HEK293 (cell line): ENCODE results near the gene KCNK15.

Experiments used
- CTCF ChIA-PET: fragments of 350-600 bp; formaldehyde crosslinking; extraction: SDS; loops from one replicate; lab custom pipeline; 2021; ENCODE audit warnings: antibody characterized with exemption; lab: Yijun Ruan, JAX
- POLR2A ChIA-PET: fragments of 300-600 bp; formaldehyde crosslinking; extraction: SDS; loops from one replicate; lab custom pipeline; 2020; ENCODE audit warnings: antibody characterized with exemption, inconsistent platforms; lab: Yijun Ruan, JAX
- H3K27ac ChIP-seq: fragments of 200-500 bp; sonication (Bioruptor generic); 2 replicates; pipeline ENCODE4 v1.5.1; 2014; ENCODE audit warnings: low read depth, low read length, control low read depth, inconsistent platforms; ENCODE audit errors: extremely low read depth
- H3K36me3 ChIP-seq, 2 experiments: fragments of 200-500 bp in 1 of 2; sonication (Bioruptor generic) in 1 of 2; 1 replicate in 1 of 2; 2 replicates in 1 of 2; pipeline ENCODE4 v1.5.1; 2014 to 2017; ENCODE audit warnings: inconsistent platforms in 2 of 2, low read length in 2 of 2; ENCODE audit not compliant: control insufficient read depth in 2 of 2, insufficient read depth in 1 of 2
- H3K4me1 ChIP-seq: fragments of 200-500 bp; sonication (Bioruptor generic); 2 replicates; pipeline ENCODE4 v1.5.1; 2014; ENCODE audit warnings: mild to moderate bottlenecking, low read length, inconsistent platforms; ENCODE audit not compliant: control insufficient read depth, insufficient read depth
- H3K4me3 ChIP-seq: 2 replicates; pipeline ENCODE4 v1.5.1; 2011; ENCODE audit warnings: low read depth, mild to moderate bottlenecking, control low read depth, low read length, moderate library complexity
- H3K9me3 ChIP-seq: fragments of 200-500 bp; sonication (Bioruptor generic); 2 replicates; pipeline ENCODE4 v1.5.1; 2014; ENCODE audit warnings: low read depth, low read length, inconsistent platforms; ENCODE audit not compliant: control insufficient read depth, insufficient read depth
- BCL6B ChIP-seq: fragments of 450-650 bp; formaldehyde crosslinking; IDR thresholded peaks from 2 replicates; pipeline ENCODE4 v1.5.1; 2017; ENCODE audit warnings: missing biosample characterization, missing genetic modification characterization
- GLIS1 ChIP-seq: fragments of 450-650 bp; formaldehyde crosslinking; IDR thresholded peaks from 2 replicates; pipeline ENCODE4 v1.5.1; 2016; ENCODE audit warnings: missing biosample characterization, missing genetic modification characterization
- GLIS2 ChIP-seq: fragments of 450-650 bp; formaldehyde crosslinking; IDR thresholded peaks from 2 replicates; pipeline ENCODE4 v1.5.1; 2016; ENCODE audit warnings: missing biosample characterization, missing genetic modification characterization
- IKZF3 ChIP-seq: fragments of 450-650 bp; IDR thresholded peaks from 2 replicates; pipeline ENCODE4 v1.5.0; 2018; ENCODE audit warnings: missing biosample characterization, mild to moderate bottlenecking, missing genetic modification characterization, moderate library complexity
- MYNN ChIP-seq: fragments of 450-650 bp; formaldehyde crosslinking; IDR thresholded peaks from 2 replicates; pipeline ENCODE4 v1.5.1; 2016; ENCODE audit warnings: missing biosample characterization, missing genetic modification characterization, borderline replicate concordance
- SCRT2 ChIP-seq: fragments of 450-650 bp; formaldehyde crosslinking; IDR thresholded peaks from 2 replicates; pipeline ENCODE4 v1.5.1; 2016; ENCODE audit warnings: missing biosample characterization, missing genetic modification characterization
- TRIM28 ChIP-seq: IDR thresholded peaks from 2 replicates; pipeline ENCODE4 v1.6.1; 2011; ENCODE audit warnings: low read length, control low read depth, borderline replicate concordance
- WT1 ChIP-seq: fragments of 450-650 bp; formaldehyde crosslinking; IDR thresholded peaks from 2 replicates; pipeline ENCODE4 v1.5.1; 2016; ENCODE audit warnings: missing biosample characterization, missing genetic modification characterization
- YY1 ChIP-seq: fragments of 450-650 bp; formaldehyde crosslinking; IDR thresholded peaks from 2 replicates; pipeline ENCODE4 v1.5.1; 2018; ENCODE audit warnings: missing biosample characterization, missing genetic modification characterization
- ZFP37 ChIP-seq: fragments of 450-650 bp; formaldehyde crosslinking; IDR thresholded peaks from 2 replicates; pipeline ENCODE4 v1.5.1; 2016; ENCODE audit warnings: missing biosample characterization, missing genetic modification characterization
- ZFP69B ChIP-seq: fragments of 450-650 bp; formaldehyde crosslinking; IDR thresholded peaks from 2 replicates; pipeline ENCODE4 v1.5.1; 2016; ENCODE audit warnings: missing biosample characterization, missing genetic modification characterization
- ZNF112 ChIP-seq: fragments of 450-650 bp; formaldehyde crosslinking; IDR thresholded peaks from 2 replicates; pipeline ENCODE4 v1.5.0; 2017; ENCODE audit warnings: missing biosample characterization, missing genetic modification characterization
- ZNF18 ChIP-seq: fragments of 450-650 bp; formaldehyde crosslinking; IDR thresholded peaks from 2 replicates; pipeline ENCODE4 v1.5.1; 2016; ENCODE audit warnings: missing biosample characterization, missing genetic modification characterization
- ZNF2 ChIP-seq: fragments of 450-650 bp; formaldehyde crosslinking; IDR thresholded peaks from 2 replicates; pipeline ENCODE4 v1.5.1; 2016; ENCODE audit warnings: missing biosample characterization, missing genetic modification characterization
- ZNF324 ChIP-seq: fragments of 450-650 bp; formaldehyde crosslinking; IDR thresholded peaks from 2 replicates; pipeline ENCODE4 v1.5.1; 2016; ENCODE audit warnings: missing biosample characterization, missing genetic modification characterization
- ZNF341 ChIP-seq: fragments of 450-650 bp; formaldehyde crosslinking; IDR thresholded peaks from 2 replicates; pipeline ENCODE4; 2016; ENCODE audit warnings: low read depth, missing biosample characterization, missing genetic modification characterization
- ZNF354C ChIP-seq: fragments of 450-650 bp; formaldehyde crosslinking; IDR thresholded peaks from 2 replicates; pipeline ENCODE4 v1.5.1; 2016; ENCODE audit warnings: missing biosample characterization, missing genetic modification characterization, low read depth, borderline replicate concordance
- ZNF404 ChIP-seq: fragments of 450-650 bp; formaldehyde crosslinking; IDR thresholded peaks from 2 replicates; pipeline ENCODE4 v1.5.1; 2017; ENCODE audit warnings: missing biosample characterization, missing genetic modification characterization
- ZNF600 ChIP-seq: fragments of 450-650 bp; formaldehyde crosslinking; IDR thresholded peaks from 2 replicates; pipeline ENCODE4 v1.5.1; 2016; ENCODE audit warnings: missing biosample characterization, missing genetic modification characterization
- ZNF623 ChIP-seq: fragments of 450-650 bp; formaldehyde crosslinking; IDR thresholded peaks from 2 replicates; pipeline ENCODE4 v1.5.1; 2016; ENCODE audit warnings: missing biosample characterization, missing genetic modification characterization
- ZNF624 ChIP-seq: fragments of 450-650 bp; formaldehyde crosslinking; IDR thresholded peaks from 2 replicates; pipeline ENCODE4 v1.5.1; 2017; ENCODE audit warnings: missing biosample characterization, missing genetic modification characterization
- ZNF654 ChIP-seq: fragments of 450-650 bp; formaldehyde crosslinking; IDR thresholded peaks from 2 replicates; pipeline ENCODE4 v1.5.1; 2016; ENCODE audit warnings: low read depth, missing biosample characterization, missing genetic modification characterization
- ZNF664 ChIP-seq: fragments of 450-650 bp; formaldehyde crosslinking; IDR thresholded peaks from 2 replicates; pipeline ENCODE4 v1.5.1; 2016; ENCODE audit warnings: missing biosample characterization, missing genetic modification characterization
- ZNF692 ChIP-seq: fragments of 450-650 bp; formaldehyde crosslinking; IDR thresholded peaks from 2 replicates; pipeline ENCODE4 v1.5.1; 2016; ENCODE audit warnings: missing biosample characterization, missing genetic modification characterization
- ZNF776 ChIP-seq: fragments of 450-650 bp; formaldehyde crosslinking; IDR thresholded peaks from 2 replicates; pipeline ENCODE4 v1.5.0; 2017; ENCODE audit warnings: missing biosample characterization, missing genetic modification characterization, borderline replicate concordance
- ZSCAN30 ChIP-seq: fragments of 450-650 bp; IDR thresholded peaks from 2 replicates; pipeline ENCODE4 v1.5.1; 2018; ENCODE audit warnings: missing biosample characterization, mild to moderate bottlenecking, missing genetic modification characterization, moderate library complexity
- TF ChIP-seq, protein P1 (sequence below): fragments of 450-650 bp; formaldehyde crosslinking; IDR thresholded peaks from 2 replicates; pipeline ENCODE4 v1.5.1; 2016; ENCODE audit warnings: missing biosample characterization, missing genetic modification characterization
- TF ChIP-seq, protein P2 (sequence below): fragments of 450-650 bp; formaldehyde crosslinking; IDR thresholded peaks from 2 replicates; pipeline ENCODE4 v1.5.1; 2016; ENCODE audit warnings: missing biosample characterization, missing genetic modification characterization
- TF ChIP-seq, protein P3 (sequence below): fragments of 450-650 bp; formaldehyde crosslinking; IDR thresholded peaks from 2 replicates; pipeline ENCODE4 v1.5.1; 2016; ENCODE audit warnings: missing biosample characterization, missing genetic modification characterization

Gene KCNK15

GRCh38 chr20:44733341-44734069, 12.2 kb upstream of the KCNK15 start:
- ChIA-PET CTCF (interaction anchor here (0.6 to 8.2 kb wide), 19 partner anchors 9 to 611 kb away, joined by 3 to 208 read pairs (median 4); partner anchors contain the start of gene CCN5), POLR2A (interaction anchor here (0.6 kb wide), 1 partner anchor 123 kb away, joined by 4 read pairs; no protein-coding TSS in a partner anchor)
- no peak overlapping the region for H3K27ac ChIP-seq
- no peaks in the 10 kb centered on the region for H3K36me3 ChIP-seq
- no peak overlapping the region for H3K4me3 ChIP-seq
- H3K4me1 ChIP-seq, result peaks cover 7% of the 10 kb centered on the region
- H3K9me3 ChIP-seq, result no peaks in the 10 kb centered on the region
- TF ChIP-seq, protein P1, sequence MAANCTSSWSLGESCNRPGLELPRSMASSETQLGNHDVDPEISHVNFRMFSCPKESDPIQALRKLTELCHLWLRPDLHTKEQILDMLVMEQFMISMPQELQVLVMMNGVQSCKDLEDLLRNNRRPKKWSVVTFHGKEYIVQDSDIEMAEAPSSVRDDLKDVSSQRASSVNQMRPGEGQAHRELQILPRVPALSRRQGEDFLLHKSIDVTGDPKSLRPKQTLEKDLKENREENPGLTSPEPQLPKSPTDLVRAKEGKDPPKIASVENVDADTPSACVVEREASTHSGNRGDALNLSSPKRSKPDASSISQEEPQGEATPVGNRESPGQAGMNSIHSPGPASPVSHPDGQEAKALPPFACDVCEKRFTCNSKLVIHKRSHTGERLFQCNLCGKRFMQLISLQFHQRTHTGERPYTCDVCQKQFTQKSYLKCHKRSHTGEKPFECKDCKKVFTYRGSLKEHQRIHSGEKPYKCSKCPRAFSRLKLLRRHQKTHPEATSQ (tag by site-specific recombination), result no peak
- TF ChIP-seq ZNF341, result peak; percentile 52
- no peak for TF ChIP-seq YY1 (tag by site-specific recombination)
- no peak for TF ChIP-seq ZNF623 (tag by site-specific recombination)
- no peak for TF ChIP-seq ZNF404
- TF ChIP-seq WT1, result 0 out of 2 replicates have a peak, but pooled peaks have one; percentile 35
- no peak for TF ChIP-seq ZNF664 (tag by site-specific recombination)
- TF ChIP-seq MYNN (tag by site-specific recombination), result no peak
- no peak for TF ChIP-seq BCL6B (tag by site-specific recombination)
- no peak for TF ChIP-seq ZNF600 (tag by site-specific recombination)
- TF ChIP-seq ZNF324 (tag by site-specific recombination), result no peak
- TF ChIP-seq, protein P2, sequence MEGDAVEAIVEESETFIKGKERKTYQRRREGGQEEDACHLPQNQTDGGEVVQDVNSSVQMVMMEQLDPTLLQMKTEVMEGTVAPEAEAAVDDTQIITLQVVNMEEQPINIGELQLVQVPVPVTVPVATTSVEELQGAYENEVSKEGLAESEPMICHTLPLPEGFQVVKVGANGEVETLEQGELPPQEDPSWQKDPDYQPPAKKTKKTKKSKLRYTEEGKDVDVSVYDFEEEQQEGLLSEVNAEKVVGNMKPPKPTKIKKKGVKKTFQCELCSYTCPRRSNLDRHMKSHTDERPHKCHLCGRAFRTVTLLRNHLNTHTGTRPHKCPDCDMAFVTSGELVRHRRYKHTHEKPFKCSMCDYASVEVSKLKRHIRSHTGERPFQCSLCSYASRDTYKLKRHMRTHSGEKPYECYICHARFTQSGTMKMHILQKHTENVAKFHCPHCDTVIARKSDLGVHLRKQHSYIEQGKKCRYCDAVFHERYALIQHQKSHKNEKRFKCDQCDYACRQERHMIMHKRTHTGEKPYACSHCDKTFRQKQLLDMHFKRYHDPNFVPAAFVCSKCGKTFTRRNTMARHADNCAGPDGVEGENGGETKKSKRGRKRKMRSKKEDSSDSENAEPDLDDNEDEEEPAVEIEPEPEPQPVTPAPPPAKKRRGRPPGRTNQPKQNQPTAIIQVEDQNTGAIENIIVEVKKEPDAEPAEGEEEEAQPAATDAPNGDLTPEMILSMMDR (tag by site-specific recombination), result peak; percentile 83
- no peak for TF ChIP-seq TRIM28
- peak; percentile 49; the same call in 1 of the 2 replicates for TF ChIP-seq ZFP69B (tag by site-specific recombination)
- 0 out of 2 replicates have a peak, but pooled peaks have one; percentile 48 for TF ChIP-seq ZSCAN30 (tag by site-specific recombination)
- no peak for TF ChIP-seq ZNF112
- TF ChIP-seq ZNF654 (tag by site-specific recombination), result peak; percentile 97
- TF ChIP-seq, protein P3, sequence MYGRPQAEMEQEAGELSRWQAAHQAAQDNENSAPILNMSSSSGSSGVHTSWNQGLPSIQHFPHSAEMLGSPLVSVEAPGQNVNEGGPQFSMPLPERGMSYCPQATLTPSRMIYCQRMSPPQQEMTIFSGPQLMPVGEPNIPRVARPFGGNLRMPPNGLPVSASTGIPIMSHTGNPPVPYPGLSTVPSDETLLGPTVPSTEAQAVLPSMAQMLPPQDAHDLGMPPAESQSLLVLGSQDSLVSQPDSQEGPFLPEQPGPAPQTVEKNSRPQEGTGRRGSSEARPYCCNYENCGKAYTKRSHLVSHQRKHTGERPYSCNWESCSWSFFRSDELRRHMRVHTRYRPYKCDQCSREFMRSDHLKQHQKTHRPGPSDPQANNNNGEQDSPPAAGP (tag by site-specific recombination), result 0 out of 2 replicates have a peak, but pooled peaks have one; percentile 28
- TF ChIP-seq ZNF776 (tag by site-specific recombination), result no peak
- no peak for TF ChIP-seq ZNF18 (tag by site-specific recombination)
- TF ChIP-seq GLIS2 (tag by site-specific recombination), result peak; percentile 71
- TF ChIP-seq ZNF624, result no peak
- no peak for TF ChIP-seq ZNF354C (tag by site-specific recombination)
- no peak for TF ChIP-seq SCRT2 (tag by site-specific recombination)
- TF ChIP-seq ZNF692 (tag by site-specific recombination), result peak; percentile 89
- TF ChIP-seq ZFP37 (tag by site-specific recombination), result peak; percentile 98
- 0 out of 2 replicates have a peak, but pooled peaks have one; percentile 20 for TF ChIP-seq ZNF2 (tag by site-specific recombination)
- TF ChIP-seq IKZF3, result no peak
- peak; percentile 80 for TF ChIP-seq GLIS1 (tag by site-specific recombination)
